A549 treated with CORT108297 at 1 μM for 4 hours (cell line): ENCODE measurements around the gene PPM1J. TPM values are rescaled to one million over a fixed set of nuclear protein-coding genes. Genes with fewer than 3 reads are reported as not detected.

ENCODE experiments used
- total RNA-seq: library from RNA; stranded (reverse); fragments of 200-300 nt; extraction: Qiagen RNA extraction; gene quantifications from 5 replicates; pipeline ENCODE4 v1.2.3, GENCODE V29; 2022

PPM1J gene, protein sequence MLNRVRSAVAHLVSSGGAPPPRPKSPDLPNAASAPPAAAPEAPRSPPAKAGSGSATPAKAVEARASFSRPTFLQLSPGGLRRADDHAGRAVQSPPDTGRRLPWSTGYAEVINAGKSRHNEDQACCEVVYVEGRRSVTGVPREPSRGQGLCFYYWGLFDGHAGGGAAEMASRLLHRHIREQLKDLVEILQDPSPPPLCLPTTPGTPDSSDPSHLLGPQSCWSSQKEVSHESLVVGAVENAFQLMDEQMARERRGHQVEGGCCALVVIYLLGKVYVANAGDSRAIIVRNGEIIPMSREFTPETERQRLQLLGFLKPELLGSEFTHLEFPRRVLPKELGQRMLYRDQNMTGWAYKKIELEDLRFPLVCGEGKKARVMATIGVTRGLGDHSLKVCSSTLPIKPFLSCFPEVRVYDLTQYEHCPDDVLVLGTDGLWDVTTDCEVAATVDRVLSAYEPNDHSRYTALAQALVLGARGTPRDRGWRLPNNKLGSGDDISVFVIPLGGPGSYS
- total RNA-seq, result 0.82 to 1.5 TPM (median 1.2 TPM) in 5 replicates

DNA sequence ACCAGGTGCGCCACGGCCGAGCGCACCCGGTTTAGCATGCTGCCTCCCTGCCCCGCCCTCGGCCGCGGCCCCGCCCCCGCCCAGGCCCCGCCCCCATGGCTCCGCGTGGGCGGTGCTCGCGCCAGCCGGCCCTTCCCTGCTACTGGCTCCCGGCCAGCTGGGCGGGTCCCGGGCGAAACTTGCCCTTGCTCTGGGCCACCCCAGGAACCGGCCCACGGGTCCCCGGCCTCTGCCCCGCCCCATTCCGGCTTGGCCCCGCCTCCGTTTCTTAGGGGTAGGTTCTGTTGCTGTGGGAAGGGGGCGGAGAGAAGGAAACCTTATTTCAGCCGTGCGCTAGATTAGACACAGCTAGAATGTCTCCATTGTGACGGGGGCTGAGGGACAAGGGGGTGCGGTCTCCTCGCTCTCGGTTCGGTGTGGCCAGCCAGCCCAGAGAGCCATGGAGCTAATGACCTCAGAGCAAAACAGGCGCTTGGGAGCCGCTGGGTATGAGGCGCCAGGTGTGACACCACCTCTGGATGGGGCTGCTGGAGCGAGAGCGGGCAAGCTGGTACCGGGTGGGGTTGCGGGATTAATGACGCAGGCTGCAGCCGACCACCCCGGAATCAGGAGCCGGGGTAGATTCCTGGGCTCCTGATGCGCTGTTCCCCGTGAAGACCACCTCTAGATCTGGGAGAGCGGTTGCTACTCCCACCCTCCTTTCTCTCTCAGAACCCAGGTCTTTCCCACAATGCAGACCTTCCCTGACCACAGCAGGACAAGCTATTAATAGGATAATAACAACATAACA, at the start of gene PPM1J:
Gene PPM1J (minus strand): TSS at position 69 of the 790 bp plus-strand sequence. CDS start 31 bp downstream, at position 38.

DNA sequence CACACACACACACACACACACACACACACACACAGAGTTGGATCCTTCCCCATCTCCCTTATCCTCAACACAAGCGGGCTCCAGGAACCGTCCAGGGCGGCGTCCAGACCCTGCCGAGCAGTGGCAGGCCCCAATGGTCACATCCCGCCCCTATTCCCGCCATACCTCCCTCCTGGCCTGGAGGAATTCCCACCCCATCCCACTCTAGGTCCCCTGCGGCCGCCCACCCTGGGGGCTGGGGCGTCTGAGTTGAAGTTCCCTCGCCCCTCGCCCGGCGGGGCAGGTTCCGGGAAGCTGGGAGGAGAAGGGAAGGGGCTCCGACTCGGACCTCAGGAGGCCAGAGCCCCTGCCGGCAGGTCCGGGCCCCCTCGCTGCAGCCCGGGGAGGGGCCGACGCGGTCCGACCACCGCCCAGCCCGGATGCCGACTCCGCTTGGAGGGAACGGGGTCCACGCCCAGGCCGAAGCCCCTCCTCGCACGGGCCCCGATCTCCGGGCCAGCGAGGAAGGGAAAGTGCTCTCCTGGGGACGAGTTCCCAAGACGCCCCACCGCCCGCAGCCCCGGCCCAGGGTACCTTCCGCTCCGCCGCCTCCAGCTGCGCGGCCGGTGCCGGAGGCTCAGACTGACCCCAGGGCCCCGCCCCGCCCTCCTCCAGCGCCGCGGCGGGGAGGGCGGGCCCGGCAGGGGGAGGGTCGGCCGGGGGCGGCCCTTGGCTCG, 8.5 kb downstream of the PPM1J start, which contains the start of gene RHOC:
Gene RHOC (minus strand): TSS at position 623 of the 716 bp plus-strand sequence. CDS start 3,328 bp downstream, outside the sequence.

DNA sequence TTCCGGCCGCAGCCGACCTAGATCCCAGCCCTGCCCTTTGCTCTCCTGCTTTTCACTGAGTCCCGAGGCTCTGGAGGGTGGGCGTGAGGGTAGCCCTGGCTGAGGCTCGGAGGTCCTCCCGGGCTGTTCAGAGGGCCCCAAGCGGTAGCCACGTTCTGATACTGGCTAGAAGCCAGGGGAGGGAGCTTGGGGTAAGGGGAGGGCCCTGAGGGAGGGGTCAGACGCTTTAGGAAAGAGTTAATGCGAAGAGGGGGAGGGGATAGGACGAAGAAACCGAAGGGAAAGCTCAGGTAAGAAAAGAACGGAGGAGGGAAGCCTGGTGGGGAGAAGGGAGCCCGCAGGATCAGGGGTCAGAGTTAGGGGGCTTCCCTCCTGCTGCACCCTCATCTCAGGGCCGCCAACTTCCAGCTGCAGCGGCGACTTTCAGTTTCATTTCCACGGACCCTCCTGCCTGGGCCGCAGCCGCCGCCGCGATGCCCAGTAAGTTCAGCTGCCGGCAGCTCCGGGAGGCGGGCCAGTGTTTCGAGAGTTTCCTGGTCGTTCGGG, 40.6 kb downstream of the PPM1J start, which contains the start of gene MOV10:
Gene MOV10 (plus strand): TSS at position 220 of the 546 bp plus-strand sequence. CDS start 254 bp downstream, at position 474.

Other genes starting within 250 kb of the PPM1J start
- 0.18 to 0.38 TPM (median 0.32 TPM) in 5 replicates for gene WNT2B, start 206.4 kb downstream of the PPM1J start, total RNA-seq
- gene ST7L, start 96.2 kb downstream of the PPM1J start, total RNA-seq, result 11.8 to 13.5 TPM (median 12.8 TPM) in 5 replicates
- gene CAPZA1, start 95.5 kb downstream of the PPM1J start, total RNA-seq, result 58.8 to 82.1 TPM (median 62.6 TPM) in 5 replicates
- 22.7 to 36.0 TPM (median 31.0 TPM) in 5 replicates for gene MOV10, start 40.7 kb downstream of the PPM1J start, total RNA-seq
- gene RHOC, start 8.2 kb downstream of the PPM1J start, total RNA-seq, result 346 to 394 TPM (median 376 TPM) in 5 replicates
- 44.0 to 53.9 TPM (median 46.6 TPM) in 5 replicates for gene SLC16A1, start 240.9 kb upstream of the PPM1J start, total RNA-seq